Uterus (tissue), 4 donors: Measurements from ENCODE around the gene GFAP. TPM values are rescaled to one million over a fixed set of nuclear protein-coding genes. Genes with fewer than 3 reads are reported as not detected.

ENCODE experiments used
- DNase-seq, 2 donors: peaks; one replicate each; pipeline ENCODE4 v3.0.0-alpha.2; 2019 to 2020
- H3K27ac ChIP-seq, 2 donors: fragments of 200-600 bp; sonication (generic); 1 replicate in 1 of 2; 2 replicates in 1 of 2; pipeline ENCODE4 v1.5.1; 2016 to 2018
- H3K27me3 ChIP-seq, 2 donors: fragments of 200-600 bp; sonication (generic); one replicate each; pipeline ENCODE4 v1.5.1; 2018 to 2019; ENCODE audit warnings: control low read depth in 1 of 2
- H3K36me3 ChIP-seq, 2 donors: fragments of 200-600 bp; sonication (generic); one replicate each; pipeline ENCODE4 v1.5.1; 2019; ENCODE audit warnings: control low read depth in 1 of 2
- H3K4me1 ChIP-seq, 2 donors: fragments of 200-600 bp; sonication (generic); one replicate each; pipeline ENCODE4 v1.5.1; 2018 to 2019; ENCODE audit warnings: control low read depth in 1 of 2
- H3K4me3 ChIP-seq, 2 donors: fragments of 200-600 bp; sonication (generic); 1 replicate in 1 of 2; 2 replicates in 1 of 2; pipeline ENCODE4 v1.5.1; 2018 to 2019; ENCODE audit warnings: mild to moderate bottlenecking in 1 of 2
- H3K9me3 ChIP-seq, 2 donors: fragments of 200-600 bp; sonication (generic); one replicate each; pipeline ENCODE4 v1.5.1; 2019; ENCODE audit warnings: control low read depth in 1 of 2
- POLR2A ChIP-seq, 2 donors: fragments of 450-650 bp; IDR thresholded peaks; one replicate each; pipeline ENCODE4 v1.6.1; 2016; ENCODE audit warnings: antibody characterized with exemption in 2 of 2, mild to moderate bottlenecking in 1 of 2, moderate library complexity in 1 of 2
- intact Hi-C: fragments of 100-400 bp; cut with DNase I; formaldehyde crosslinking; loops from one replicate; pipeline ENCODE4 v1.15.1; 2023; ENCODE audit warnings: low total_unique reads
- total RNA-seq, 4 donors: library from RNA; depleted of rRNA in 3 of 4; stranded (reverse); fragments of >200 nt in 3 of 4; gene quantifications; one replicate each; pipeline versions ENCODE4 v1.1.0 to v1.2.4, GENCODE V29; 2014 to 2023
- TF ChIP-seq, protein P1 (sequence below), 4 experiments: fragments of 200-600 bp in 2 of 4; fragments of 450-650 bp in 2 of 4; sonication (generic) in 2 of 4; IDR thresholded peaks; one replicate each; pipeline ENCODE4 v1.5.1; 2016 to 2019; ENCODE audit warnings: antibody characterized with exemption in 4 of 4, mild to moderate bottlenecking in 2 of 4, moderate library complexity in 1 of 4
- donor health status: DM: yes; HTN: yes; CAD: no.

The GFAP gene
- total RNA-seq, 4 donors from 2014 or later = 3.7 TPM; not detected in 3

DNA sequence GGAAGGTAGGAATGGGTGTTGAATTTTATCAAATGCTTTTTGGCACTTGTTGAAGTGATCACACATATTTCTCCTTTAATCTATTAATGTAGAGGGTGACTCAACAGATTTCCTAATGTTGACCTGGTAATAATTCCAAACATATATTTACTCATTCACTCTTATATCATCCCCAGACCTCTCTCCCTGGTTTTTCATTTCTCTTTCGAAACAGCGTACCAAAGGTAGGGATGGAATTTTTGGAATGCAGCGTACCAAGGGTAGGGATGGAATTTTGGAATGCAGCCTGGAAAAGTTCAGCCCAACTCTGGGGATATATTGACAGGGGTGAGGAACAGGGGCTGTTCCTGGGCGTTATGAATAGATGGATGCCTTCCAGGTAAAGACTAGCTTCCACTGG, 25.0 kb upstream of the GFAP start:
- no peak for TF ChIP-seq POLR2A (IDR thresholded peaks at IDR 0.05)
- TF ChIP-seq, protein P1, sequence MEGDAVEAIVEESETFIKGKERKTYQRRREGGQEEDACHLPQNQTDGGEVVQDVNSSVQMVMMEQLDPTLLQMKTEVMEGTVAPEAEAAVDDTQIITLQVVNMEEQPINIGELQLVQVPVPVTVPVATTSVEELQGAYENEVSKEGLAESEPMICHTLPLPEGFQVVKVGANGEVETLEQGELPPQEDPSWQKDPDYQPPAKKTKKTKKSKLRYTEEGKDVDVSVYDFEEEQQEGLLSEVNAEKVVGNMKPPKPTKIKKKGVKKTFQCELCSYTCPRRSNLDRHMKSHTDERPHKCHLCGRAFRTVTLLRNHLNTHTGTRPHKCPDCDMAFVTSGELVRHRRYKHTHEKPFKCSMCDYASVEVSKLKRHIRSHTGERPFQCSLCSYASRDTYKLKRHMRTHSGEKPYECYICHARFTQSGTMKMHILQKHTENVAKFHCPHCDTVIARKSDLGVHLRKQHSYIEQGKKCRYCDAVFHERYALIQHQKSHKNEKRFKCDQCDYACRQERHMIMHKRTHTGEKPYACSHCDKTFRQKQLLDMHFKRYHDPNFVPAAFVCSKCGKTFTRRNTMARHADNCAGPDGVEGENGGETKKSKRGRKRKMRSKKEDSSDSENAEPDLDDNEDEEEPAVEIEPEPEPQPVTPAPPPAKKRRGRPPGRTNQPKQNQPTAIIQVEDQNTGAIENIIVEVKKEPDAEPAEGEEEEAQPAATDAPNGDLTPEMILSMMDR (IDR thresholded peaks at IDR 0.05) = no peak
- Histone ChIP-seq H3K4me3 (no peak overlapping the region), H3K27ac (no peak overlapping the region), H3K9me3 (no peaks in the 10 kb centered on the region), H3K36me3 (no peaks in the 10 kb centered on the region), H3K27me3 (no peaks in the 10 kb centered on the region), H3K4me1 (no peaks in the 10 kb centered on the region)
- DNase-seq = no peak
- intact Hi-C loops = no loop called here

DNA sequence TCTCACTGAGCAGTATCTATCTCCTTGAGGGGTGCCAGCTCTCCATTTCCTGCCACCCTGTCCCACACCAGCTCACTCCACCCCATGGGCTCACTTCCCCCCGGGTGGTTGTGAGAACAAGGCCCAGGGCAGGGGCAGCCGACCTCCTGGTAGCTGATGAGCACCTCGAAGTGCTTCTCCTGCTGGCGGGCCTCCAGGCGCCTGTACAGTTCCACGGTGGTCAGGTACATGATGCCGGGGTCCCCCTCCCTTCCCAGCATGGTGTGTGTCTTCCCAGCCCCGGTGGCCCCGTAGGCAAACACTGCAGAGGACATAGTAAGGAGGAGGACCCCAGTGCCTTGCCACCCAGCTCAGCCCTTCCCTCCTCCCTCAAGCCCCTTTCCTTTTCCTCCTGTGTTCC, 19.8 kb upstream of the GFAP start:
- no peaks in the 10 kb centered on the region for H3K4me1 ChIP-seq
- no peaks in the 10 kb centered on the region for H3K36me3 ChIP-seq
- no peaks in the 10 kb centered on the region for H3K27me3 ChIP-seq
- TF ChIP-seq POLR2A (IDR thresholded peaks at IDR 0.05) = no peak
- TF ChIP-seq, protein P1 (IDR thresholded peaks at IDR 0.05) = no peak
- no peak overlapping the region for H3K27ac ChIP-seq
- no peaks in the 10 kb centered on the region for H3K9me3 ChIP-seq
- intact Hi-C loops = no loop called here
- no peak for DNase-seq
- no peak overlapping the region for H3K4me3 ChIP-seq

DNA sequence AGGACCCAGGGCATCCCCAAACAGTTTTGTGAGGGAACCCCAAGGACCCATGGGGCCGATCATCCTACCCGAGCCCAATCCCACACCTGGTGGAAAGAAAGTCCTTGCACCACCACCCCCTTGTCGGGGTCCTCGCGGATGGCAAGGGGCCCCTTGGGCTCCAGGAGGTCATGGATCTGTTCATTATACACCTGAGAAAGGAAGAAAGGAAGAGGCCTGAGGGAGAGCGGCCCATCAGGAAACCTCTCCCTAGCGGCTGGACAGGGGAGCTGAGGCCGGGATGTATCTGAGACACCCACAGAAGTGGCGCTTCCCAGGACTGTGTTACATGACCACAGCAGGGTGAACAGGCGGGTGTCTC, 19.4 kb upstream of the GFAP start:
- Histone ChIP-seq H3K27me3 (no peaks in the 10 kb centered on the region), H3K4me1 (no peaks in the 10 kb centered on the region), H3K27ac (no peak overlapping the region), H3K9me3 (no peaks in the 10 kb centered on the region), H3K4me3 (no peak overlapping the region), H3K36me3 (no peaks in the 10 kb centered on the region)
- intact Hi-C loops = no loop called here
- DNase-seq = no peak
- TF ChIP-seq, protein P1 (IDR thresholded peaks at IDR 0.05) = no peak
- no peak for TF ChIP-seq POLR2A (IDR thresholded peaks at IDR 0.05)

DNA sequence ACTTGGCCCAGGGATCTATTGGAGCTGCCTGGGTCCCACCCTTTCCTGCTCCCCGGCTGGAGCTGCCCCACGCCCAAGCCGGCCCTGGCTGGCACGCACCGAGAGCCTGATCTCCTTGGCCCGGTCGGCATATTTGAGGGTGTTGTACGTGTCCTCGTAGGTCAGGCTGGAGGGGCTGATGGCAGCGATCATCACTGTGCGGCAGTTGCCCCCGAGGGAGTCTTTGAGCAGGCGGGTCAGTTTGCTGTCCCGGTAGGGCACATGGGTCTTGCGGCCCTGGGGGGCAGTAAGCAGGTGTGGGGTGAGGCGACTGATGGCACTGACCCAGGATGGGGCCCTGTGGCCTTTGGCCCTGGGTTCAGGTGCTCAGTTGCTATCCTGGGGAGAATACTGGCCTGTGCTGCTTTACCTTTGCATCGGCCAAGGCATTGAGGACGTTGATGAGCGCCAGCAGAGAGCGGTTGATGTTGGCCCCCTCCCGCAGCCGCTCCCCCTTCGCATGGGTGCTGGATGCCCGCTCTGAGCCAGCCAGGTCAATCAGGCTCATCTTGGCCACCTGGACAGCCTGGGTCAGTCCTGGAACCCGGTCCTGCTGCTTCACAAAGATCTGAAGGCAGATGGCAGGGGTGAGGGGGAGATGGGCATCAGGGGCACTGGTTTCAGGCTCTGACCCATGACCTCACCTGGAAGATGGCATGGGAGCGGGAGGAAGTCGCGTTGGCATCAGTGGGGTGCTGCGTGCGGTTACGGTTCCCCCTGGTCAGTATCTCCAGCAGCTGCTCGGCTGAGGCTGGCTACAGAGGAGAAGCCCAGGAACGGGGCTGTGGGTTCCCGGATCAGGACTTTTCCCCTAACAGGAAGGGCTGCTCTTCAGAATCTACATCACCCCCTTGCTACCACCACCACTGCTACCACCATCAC, 18.8 kb upstream of the GFAP start:
- Histone ChIP-seq H3K27me3 (no peaks in the 10 kb centered on the region), H3K4me3 (no peak overlapping the region), H3K9me3 (no peaks in the 10 kb centered on the region), H3K27ac (no peak overlapping the region), H3K4me1 (no peaks in the 10 kb centered on the region), H3K36me3 (no peaks in the 10 kb centered on the region)
- TF ChIP-seq, protein P1 (IDR thresholded peaks at IDR 0.05) = no peak
- no peak for TF ChIP-seq POLR2A (IDR thresholded peaks at IDR 0.05)
- intact Hi-C loops = no loop called here
- no peak for DNase-seq

DNA sequence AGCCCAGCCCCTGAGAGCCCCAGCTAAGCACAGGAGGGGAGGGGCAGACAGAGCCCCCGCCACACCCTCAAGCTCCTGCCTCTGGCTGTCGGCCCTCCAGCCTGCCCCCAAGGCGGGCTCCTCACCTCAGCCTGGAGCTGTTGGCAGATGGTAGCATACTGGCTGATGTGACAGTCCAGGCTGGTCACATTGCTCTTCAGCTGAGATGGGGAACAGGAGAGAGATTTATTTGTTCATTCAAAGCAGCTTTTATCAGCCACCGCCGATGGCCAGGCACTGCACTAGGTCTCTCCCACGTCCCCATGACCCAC, 17.4 kb upstream of the GFAP start:
- Histone ChIP-seq H3K4me1 (no peaks in the 10 kb centered on the region), H3K27me3 (no peaks in the 10 kb centered on the region), H3K9me3 (no peaks in the 10 kb centered on the region), H3K36me3 (no peaks in the 10 kb centered on the region), H3K27ac (no peak overlapping the region), H3K4me3 (no peak overlapping the region)
- intact Hi-C loops = no loop called here
- DNase-seq = no peak
- TF ChIP-seq, protein P1 (IDR thresholded peaks at IDR 0.05) = no peak
- TF ChIP-seq POLR2A (IDR thresholded peaks at IDR 0.05) = no peak
